H9 (cell line): ENCODE results near the gene TMA7. TPM values are rescaled to one million over a fixed set of nuclear protein-coding genes. Genes with fewer than 3 reads are reported as not detected.

Experiments
- DNase-seq: peaks from one replicate; pipeline ENCODE4 v3.0.0-alpha.2; 2017
- H2AFZ ChIP-seq: one replicate; pipeline ENCODE4 v1.6.1; 2013; ENCODE audit warnings: mild to moderate bottlenecking, low read length, control low read depth, moderate library complexity
- H2AK5ac ChIP-seq: 2 replicates; pipeline ENCODE4 v1.6.1; 2013; ENCODE audit warnings: low read length, control low read depth, mixed read lengths; ENCODE audit not compliant: insufficient read length
- H2BK120ac ChIP-seq: one replicate; pipeline ENCODE4 v1.6.1; 2013; ENCODE audit warnings: low read depth, mild to moderate bottlenecking, low read length, control low read depth, inconsistent platforms; ENCODE audit not compliant: poor library complexity, severe bottlenecking
- H2BK12ac ChIP-seq: 2 replicates; pipeline ENCODE4 v1.6.1; 2013; ENCODE audit warnings: low read length, control low read depth, mixed read lengths, low read depth; ENCODE audit not compliant: insufficient read length
- H2BK15ac ChIP-seq: 2 replicates; pipeline ENCODE4 v1.6.1; 2013; ENCODE audit warnings: low read depth, low read length, control low read depth
- H2BK20ac ChIP-seq: one replicate; pipeline ENCODE4 v1.6.1; 2013; ENCODE audit warnings: low read depth, mild to moderate bottlenecking, low read length, control low read depth, inconsistent platforms; ENCODE audit not compliant: poor library complexity, severe bottlenecking
- H2BK5ac ChIP-seq: 2 replicates; pipeline ENCODE4 v1.6.1; 2013; ENCODE audit warnings: low read length, control low read depth, mixed read lengths; ENCODE audit not compliant: insufficient read length
- H3K14ac ChIP-seq: 2 replicates; pipeline ENCODE4 v1.6.1; 2013; ENCODE audit warnings: low read length, control low read depth; ENCODE audit not compliant: insufficient read depth
- H3K18ac ChIP-seq: 2 replicates; pipeline ENCODE4 v1.6.1; 2013; ENCODE audit warnings: low read depth, mild to moderate bottlenecking, mixed read lengths, low read length, control low read depth; ENCODE audit not compliant: insufficient read length
- H3K23ac ChIP-seq: 2 replicates; pipeline ENCODE4 v1.6.1; 2013; ENCODE audit warnings: low read length, control low read depth, mixed read lengths, low read depth; ENCODE audit not compliant: insufficient read length
- H3K23me2 ChIP-seq: 2 replicates; pipeline ENCODE4 v1.6.1; 2013; ENCODE audit warnings: low read depth, mild to moderate bottlenecking, mixed read lengths, low read length, control low read depth; ENCODE audit not compliant: insufficient read length, poor library complexity, severe bottlenecking
- H3K27ac ChIP-seq: 2 replicates; pipeline ENCODE4 v1.5.1; 2013; ENCODE audit warnings: low read length, control low read depth, mixed read lengths, low read depth; ENCODE audit not compliant: insufficient read length
- H3K27me3 ChIP-seq: 2 replicates; pipeline ENCODE4 v1.6.1; 2013; ENCODE audit warnings: low read length, control low read depth, inconsistent platforms; ENCODE audit not compliant: insufficient read depth
- H3K4ac ChIP-seq: 2 replicates; pipeline ENCODE4 v1.6.1; 2013; ENCODE audit warnings: low read depth, mild to moderate bottlenecking, control low read depth, inconsistent platforms, low read length, moderate library complexity
- H3K4me1 ChIP-seq: 2 replicates; pipeline ENCODE4 v1.6.1; 2013; ENCODE audit warnings: low read length, control low read depth, inconsistent platforms; ENCODE audit not compliant: insufficient read depth
- H3K4me2 ChIP-seq: 2 replicates; pipeline ENCODE4 v1.6.1; 2013; ENCODE audit warnings: low read length, control low read depth, mixed read lengths; ENCODE audit not compliant: insufficient read length, insufficient read depth
- H3K56ac ChIP-seq: 2 replicates; pipeline ENCODE4 v1.6.1; 2013; ENCODE audit warnings: low read depth, mild to moderate bottlenecking, mixed read lengths, low read length, control low read depth; ENCODE audit not compliant: insufficient read length
- H3K79me1 ChIP-seq: 2 replicates; pipeline ENCODE4 v1.6.1; 2013; ENCODE audit warnings: low read depth, mild to moderate bottlenecking, moderate library complexity, low read length, control low read depth, inconsistent platforms; ENCODE audit not compliant: insufficient read depth, poor library complexity, severe bottlenecking
- H3K79me2 ChIP-seq: 2 replicates; pipeline ENCODE4 v1.6.1; 2013; ENCODE audit warnings: low read length, control low read depth, inconsistent platforms; ENCODE audit not compliant: insufficient read depth
- H3K9ac ChIP-seq: 2 replicates; pipeline ENCODE4 v1.6.1; 2013; ENCODE audit warnings: low read length, control low read depth, mixed read lengths; ENCODE audit not compliant: insufficient read length; ENCODE audit errors: extremely low read depth
- H3K9me3 ChIP-seq: one replicate; pipeline ENCODE4 v1.6.1; 2013; ENCODE audit warnings: low read depth, low read length, inconsistent platforms; ENCODE audit not compliant: control insufficient read depth
- H3T11ph ChIP-seq: one replicate; pipeline ENCODE4 v1.6.1; 2013; ENCODE audit warnings: mild to moderate bottlenecking, low read length, control low read depth, inconsistent platforms
- H4K20me1 ChIP-seq: one replicate; pipeline ENCODE4 v1.6.1; 2013; ENCODE audit not compliant: control insufficient read depth, insufficient read length, insufficient read depth
- H4K5ac ChIP-seq: 2 replicates; pipeline ENCODE4 v1.6.1; 2013; ENCODE audit warnings: low read depth, mild to moderate bottlenecking, mixed read lengths, low read length, control low read depth; ENCODE audit not compliant: insufficient read length
- H4K8ac ChIP-seq: replicated peaks from 2 replicates; pipeline ENCODE4 v1.6.1; 2013; ENCODE audit warnings: low read length, control low read depth, mixed read lengths, low read depth; ENCODE audit not compliant: insufficient read length
- H4K91ac ChIP-seq: 2 replicates; pipeline ENCODE4 v1.6.1; 2013; ENCODE audit warnings: low read depth, mild to moderate bottlenecking, moderate library complexity, mixed read lengths, low read length, control low read depth; ENCODE audit not compliant: insufficient read length
- H3K27ac Mint-ChIP-seq, 3 experiments: 2 replicates in 2 of 3; 3 replicates in 1 of 3; pipeline ENCODE4 v1.8.0; 2020 to 2021; ENCODE audit warnings: mixed read lengths in 3 of 3, mild to moderate bottlenecking in 1 of 3, moderate library complexity in 1 of 3
- H3K27me3 Mint-ChIP-seq: 2 replicates; pipeline ENCODE4 v1.8.0; 2021; ENCODE audit warnings: low read depth, mild to moderate bottlenecking, moderate library complexity, mixed read lengths
- H3K36me3 Mint-ChIP-seq, 3 experiments: 2 replicates in 2 of 3; 3 replicates in 1 of 3; pipeline ENCODE4 v1.8.0; 2020 to 2021; ENCODE audit warnings: low read depth in 3 of 3, mixed read lengths in 3 of 3; ENCODE audit not compliant: insufficient read depth in 1 of 3
- H3K4me1 Mint-ChIP-seq, 2 experiments: 2 replicates each; pipeline ENCODE4 v1.8.0; 2020; ENCODE audit warnings: mixed read lengths in 2 of 2
- H3K4me3 Mint-ChIP-seq, 2 experiments: 2 replicates in 1 of 2; 3 replicates in 1 of 2; pipeline ENCODE4 v1.8.0; 2020 to 2021; ENCODE audit warnings: mild to moderate bottlenecking in 2 of 2, mixed read lengths in 2 of 2, moderate library complexity in 1 of 2
- H3K9me3 Mint-ChIP-seq, 2 experiments: 2 replicates in 1 of 2; 3 replicates in 1 of 2; pipeline ENCODE4 v1.8.0; 2020; ENCODE audit warnings: mild to moderate bottlenecking in 2 of 2, mixed read lengths in 2 of 2, moderate library complexity in 1 of 2
- WGBS: extraction: QIAGEN DNeasy Blood & Tissue Kit; methylation state at CpG from one replicate; pipeline ENCODE4 v1.1.7; 2013; ENCODE audit warnings: missing lambda C conversion rate, low lambda C conversion rate, mixed read lengths; ENCODE audit not compliant: insufficient read length; ENCODE audit errors: extremely low coverage; 5-methylcytosine and 5-hydroxymethylcytosine counted together
- total RNA-seq: library from RNA; stranded (reverse); gene quantifications from 2 replicates; pipeline ENCODE4 v1.2.1, GENCODE V29; 2021
- TF ChIP-seq, protein P1 (sequence below): fragments of 200-600 bp; sonication (generic); conservative IDR thresholded peaks from 3 replicates; pipeline ENCODE4 v1.8.0; 2021; ENCODE audit warnings: antibody characterized with exemption, mild to moderate bottlenecking

The TMA7 gene
- total RNA-seq, 1 experiment from 2014 or later = 305 TPM

DNA sequence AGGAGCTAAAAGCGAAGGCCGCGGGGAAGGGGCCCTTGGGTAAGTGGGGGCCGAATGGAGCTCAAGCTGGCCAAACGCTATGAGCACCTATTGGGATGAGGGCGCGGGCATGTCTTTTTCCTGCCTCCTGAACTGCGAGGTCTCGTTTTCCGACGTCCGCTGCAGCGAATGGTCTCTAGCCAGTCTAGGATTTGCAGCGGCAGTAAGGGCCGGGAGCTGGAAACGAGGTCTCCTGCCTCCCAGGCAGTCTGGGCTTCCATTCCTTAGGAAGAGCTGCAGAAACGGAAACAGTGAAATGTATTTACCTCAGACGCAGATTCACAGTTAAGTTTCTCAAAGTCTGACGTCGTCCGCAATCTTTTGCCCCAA, 517 bp downstream of the TMA7 start:
- Histone ChIP-seq H4K91ac (no peak overlapping the region), H3T11ph (no peak overlapping the region), H3K4ac (no peak overlapping the region), H3K18ac (peak overlapping the region; percentile 81), H4K8ac (no peak overlapping the region), H2AK5ac (no peak overlapping the region), H4K5ac (no peak overlapping the region), H3K27ac (no peak overlapping the region), H2AFZ (no peak overlapping the region), H2BK120ac (no peak overlapping the region), H3K79me2 (peaks cover 5% of the 10 kb centered on the region; the same call in 1 of the 2 replicates), H3K4me1 (peaks cover 3% of the 10 kb centered on the region; the same call in 1 of the 2 replicates), H3K23me2 (no peaks in the 10 kb centered on the region), H2BK20ac (no peak overlapping the region), H2BK15ac (no peak overlapping the region), H4K20me1 (no peaks in the 10 kb centered on the region), H3K9ac (peak overlapping the region; percentile 95), H3K9me3 (no peaks in the 10 kb centered on the region), H2BK5ac (no peak overlapping the region), H3K4me2 (peak overlapping the region; percentile 89), H3K56ac (no peak overlapping the region), H3K79me1 (peaks cover 5% of the 10 kb centered on the region), H3K27me3 (no peaks in the 10 kb centered on the region), H2BK12ac (no peak overlapping the region), H3K23ac (no peak overlapping the region), H3K14ac (peak overlapping the region; percentile 94)
- H3K4me3 Mint-ChIP-seq = peak overlapping the region; percentile 93 to 99
- peaks cover 12 to 21% of the 10 kb centered on the region in 2 experiments for H3K4me1 Mint-ChIP-seq
- no peak for DNase-seq
- no peaks in the 10 kb centered on the region for H3K9me3 Mint-ChIP-seq
- H3K27me3 Mint-ChIP-seq = no peaks in the 10 kb centered on the region
- H3K36me3 Mint-ChIP-seq = peaks cover 18 to 47% (median 26%) of the 10 kb centered on the region in 3 experiments; a peak in 6 of 7 replicates
- peak overlapping the region; percentile 98 to 99 (median 99); a peak in 6 of 7 replicates for H3K27ac Mint-ChIP-seq
- TF ChIP-seq, protein P1, sequence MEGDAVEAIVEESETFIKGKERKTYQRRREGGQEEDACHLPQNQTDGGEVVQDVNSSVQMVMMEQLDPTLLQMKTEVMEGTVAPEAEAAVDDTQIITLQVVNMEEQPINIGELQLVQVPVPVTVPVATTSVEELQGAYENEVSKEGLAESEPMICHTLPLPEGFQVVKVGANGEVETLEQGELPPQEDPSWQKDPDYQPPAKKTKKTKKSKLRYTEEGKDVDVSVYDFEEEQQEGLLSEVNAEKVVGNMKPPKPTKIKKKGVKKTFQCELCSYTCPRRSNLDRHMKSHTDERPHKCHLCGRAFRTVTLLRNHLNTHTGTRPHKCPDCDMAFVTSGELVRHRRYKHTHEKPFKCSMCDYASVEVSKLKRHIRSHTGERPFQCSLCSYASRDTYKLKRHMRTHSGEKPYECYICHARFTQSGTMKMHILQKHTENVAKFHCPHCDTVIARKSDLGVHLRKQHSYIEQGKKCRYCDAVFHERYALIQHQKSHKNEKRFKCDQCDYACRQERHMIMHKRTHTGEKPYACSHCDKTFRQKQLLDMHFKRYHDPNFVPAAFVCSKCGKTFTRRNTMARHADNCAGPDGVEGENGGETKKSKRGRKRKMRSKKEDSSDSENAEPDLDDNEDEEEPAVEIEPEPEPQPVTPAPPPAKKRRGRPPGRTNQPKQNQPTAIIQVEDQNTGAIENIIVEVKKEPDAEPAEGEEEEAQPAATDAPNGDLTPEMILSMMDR = no peak
- no CpG with 5 or more reads among the region's 21 CpGs for WGBS
